ENCODE measurements around the gene DTNA. TPM values are rescaled to one million over a fixed set of nuclear protein-coding genes. Genes with fewer than 3 reads are reported as not detected.

DTNA gene
- total RNA-seq, 2 donors from 2014 or later: 10.7 to 76.2 TPM

DNA sequence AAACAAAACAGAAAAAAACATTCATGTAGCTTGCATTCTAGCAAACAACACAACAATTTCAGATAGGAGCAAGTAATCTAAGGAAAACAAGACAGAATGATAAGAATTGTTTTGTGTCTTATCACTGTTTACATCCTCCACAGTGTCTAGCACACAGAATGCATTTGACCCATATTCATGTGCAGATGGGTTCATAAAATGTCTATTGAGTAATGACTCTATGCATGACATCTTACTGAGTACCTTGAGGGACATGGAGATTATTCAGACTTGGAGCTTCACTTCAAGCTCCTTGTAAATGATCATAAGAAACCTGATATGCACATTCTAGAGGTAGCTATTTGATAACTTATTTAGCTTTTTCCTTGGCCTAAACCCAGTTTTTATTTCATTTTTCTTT lies 69.0 kb downstream of the DTNA start:
- DNase-seq (ENCODE audit: low spot score): no peak
- Histone ChIP-seq H3K27me3 (replicated peaks; ENCODE audit: insufficient read depth) (no peaks in the 10 kb centered on the region), H3K9me3 (no peaks in the 10 kb centered on the region), H3K27ac (no peak overlapping the region), H3K4me3 (no peak overlapping the region), H3K36me3 (no peaks in the 10 kb centered on the region), H3K4me1 (replicated peaks) (no peaks in the 10 kb centered on the region)
- TF ChIP-seq POLR2A (IDR thresholded peaks at IDR 0.05): no peak
- TF ChIP-seq POLR2AphosphoS5 (IDR thresholded peaks at IDR 0.05): no peak
- no peak for TF ChIP-seq CTCF (IDR thresholded peaks at IDR 0.05)
- intact Hi-C loops (cut with DNase I): no loop called here

- no peak for DNase-seq (ENCODE audit: low spot score)
- Histone ChIP-seq H3K27me3 (replicated peaks; ENCODE audit: insufficient read depth) (no peaks in the 10 kb centered on the region), H3K4me1 (replicated peaks) (no peaks in the 10 kb centered on the region), H3K36me3 (no peaks in the 10 kb centered on the region), H3K9me3 (no peaks in the 10 kb centered on the region), H3K27ac (no peak overlapping the region), H3K4me3 (no peak overlapping the region)
- 91% methylated on average over 2 of the region's 2 CpGs for WGBS
- TF ChIP-seq POLR2A (IDR thresholded peaks at IDR 0.05) (no peak), CTCF (IDR thresholded peaks at IDR 0.05) (no peak), POLR2AphosphoS5 (IDR thresholded peaks at IDR 0.05) (no peak)
- intact Hi-C loops (cut with DNase I): no loop called here
Measured at GRCh38 chr18:34780856-34781255, 70.8 kb downstream of the DTNA start.

GRCh38 chr18:34783501-34783900 lies 73.4 kb downstream of the DTNA start:
- DNase-seq (ENCODE audit: low spot score): no peak
- 43% methylated on average over 3 of the region's 3 CpGs for WGBS
- Histone ChIP-seq H3K27ac (no peak overlapping the region), H3K4me1 (replicated peaks) (no peaks in the 10 kb centered on the region), H3K36me3 (no peaks in the 10 kb centered on the region), H3K9me3 (no peaks in the 10 kb centered on the region), H3K4me3 (no peak overlapping the region), H3K27me3 (replicated peaks; ENCODE audit: insufficient read depth) (no peaks in the 10 kb centered on the region)
- no peak for TF ChIP-seq CTCF (IDR thresholded peaks at IDR 0.05)
- no peak for TF ChIP-seq POLR2AphosphoS5 (IDR thresholded peaks at IDR 0.05)
- TF ChIP-seq POLR2A (IDR thresholded peaks at IDR 0.05): no peak
- intact Hi-C loops (cut with DNase I): no loop called here

- Histone ChIP-seq H3K4me1 (replicated peaks) (no peaks in the 10 kb centered on the region), H3K4me3 (no peak overlapping the region), H3K36me3 (no peaks in the 10 kb centered on the region), H3K9me3 (no peaks in the 10 kb centered on the region), H3K27me3 (replicated peaks; ENCODE audit: insufficient read depth) (no peaks in the 10 kb centered on the region), H3K27ac (no peak overlapping the region)
- WGBS: 86% methylated on average over 6 of the region's 6 CpGs
- DNase-seq (ENCODE audit: low spot score): no peak
- intact Hi-C loops (cut with DNase I): loop anchor here (2.0 to 5.0 kb wide), 3 partner anchors 124 to 294 kb away; no protein-coding TSS in a partner anchor
- TF ChIP-seq POLR2AphosphoS5 (IDR thresholded peaks at IDR 0.05) (no peak), CTCF (IDR thresholded peaks at IDR 0.05) (no peak), POLR2A (IDR thresholded peaks at IDR 0.05) (no peak)
Measured at GRCh38 chr18:34786162-34786741, 76.2 kb downstream of the DTNA start.

GRCh38 chr18:34787931-34788532 lies 77.9 kb downstream of the DTNA start:
- no peak overlapping the region for H3K27ac ChIP-seq
- DNase-seq (ENCODE audit: low spot score): peak; percentile 57
- peak; percentile 61 to 85 (median 80) for TF ChIP-seq CTCF (IDR thresholded peaks at IDR 0.05)
- TF ChIP-seq POLR2AphosphoS5 (IDR thresholded peaks at IDR 0.05): no peak
- H3K36me3 ChIP-seq: no peaks in the 10 kb centered on the region
- no peak overlapping the region for H3K4me3 ChIP-seq
- 12% methylated on average over 7 of the region's 7 CpGs for WGBS
- no peaks in the 10 kb centered on the region for H3K9me3 ChIP-seq
- H3K27me3 ChIP-seq (replicated peaks; ENCODE audit: insufficient read depth): no peaks in the 10 kb centered on the region
- intact Hi-C loops (cut with DNase I): loop anchor here (2.0 to 5.0 kb wide), 3 partner anchors 126 to 296 kb away; no protein-coding TSS in a partner anchor
- H3K4me1 ChIP-seq (replicated peaks): no peaks in the 10 kb centered on the region

Data from prostate gland (tissue), 2 donors.